ENCODE results near the gene ARFGEF2. TPM values are rescaled to one million over a fixed set of nuclear protein-coding genes. Genes with fewer than 3 reads are reported as not detected.
"Not testable (repeated sequence)": the region's sequence is repeated elsewhere in the genome, so short reads cannot be mapped to it uniquely, and the experiment has no call there.

The ARFGEF2 gene
- total and polyA plus RNA-seq, 2 of the 4 experiments (the other 2 are of a cell fraction), result 10.3 to 39.1 TPM

- dilution Hi-C loops (cut with HindIII; ENCODE audit: low sequenced_read_pairs, unreplicated experiment), result not testable (repeated sequence)
Measured at GRCh38 chr20:48979980-48980379, 58.5 kb downstream of the ARFGEF2 start.

More at GRCh38 chr20:48979980-48980379, 58.5 kb downstream of the ARFGEF2 start:
- H2BK20ac ChIP-seq (ENCODE audit: low read depth, low read length); H2AFZ ChIP-seq (replicated peaks; ENCODE audit: low read length, poor library complexity); H3K4ac ChIP-seq (ENCODE audit: low read depth, low read length); H3K9me3 ChIP-seq (ENCODE audit: control insufficient read depth, insufficient read depth, low read length); H3K27me3 ChIP-seq (ENCODE audit: control insufficient read depth, insufficient read depth, low read length); BruUV-seq (replicated peaks); H3K56ac ChIP-seq (ENCODE audit: extremely low read depth, insufficient read depth, low read length); H3K4me3 ChIP-seq (ENCODE audit: insufficient read depth, low read depth, low read length); H3K27ac ChIP-seq (ENCODE audit: insufficient read depth, low read length); H3K4me1 ChIP-seq (ENCODE audit: control insufficient read depth, insufficient read depth, low read length); H2AK5ac ChIP-seq (ENCODE audit: low read depth, low read length); H3K9me1 ChIP-seq (ENCODE audit: insufficient read depth, low read length); H2BK15ac ChIP-seq (ENCODE audit: low read depth, low read length); H3K9ac ChIP-seq (ENCODE audit: low read depth, low read length); H2BK5ac ChIP-seq (ENCODE audit: low read depth, low read length, poor library complexity, severe bottlenecking); H3K14ac ChIP-seq (replicated peaks; ENCODE audit: low read depth, low read length); CTCF ChIA-PET; H2AK9ac ChIP-seq (replicated peaks; ENCODE audit: low read depth, low read length, poor library complexity); intact Hi-C loops (cut with micrococcal nuclease); ATAC-seq (ENCODE audit: low read depth); H3K18ac ChIP-seq (ENCODE audit: low read depth, low read length); H3K4me2 ChIP-seq (ENCODE audit: low read depth, low read length); H4K91ac ChIP-seq (ENCODE audit: insufficient read depth, low read depth, low read length); in situ Hi-C loops (cut with MboI; ENCODE audit: low sequenced_read_pairs); H2BK120ac ChIP-seq (ENCODE audit: low read depth, low read length); H3K23ac ChIP-seq (ENCODE audit: low read depth, low read length); H4K8ac ChIP-seq (ENCODE audit: low read depth in 2 of 2, low read length in 2 of 2); H4K20me1 ChIP-seq (ENCODE audit: insufficient read depth, low read length); DNase-seq; POLR2A ChIA-PET (ENCODE audit: unreplicated experiment); H4K5ac ChIP-seq (ENCODE audit: low read depth, low read length): not testable (repeated sequence)
- Histone ChIP-seq H3K36me3 (ENCODE audit: control insufficient read depth, insufficient read depth, low read length) (peaks cover 24% of the 10 kb centered on the region), H3K79me1 (ENCODE audit: low read depth in 1 of 2, low read length in 2 of 2) (peaks cover 10 to 16% of the 10 kb centered on the region in 2 experiments)
- no CpG with 5 or more reads among the region's 2 CpGs for WGBS, 2 experiments (ENCODE audit: extremely low coverage in 2 of 2, insufficient read length in 1 of 2)

All from IMR-90 (cell line).